Uterus (tissue), 4 donors: ENCODE data around the gene SNCAIP. TPM values are rescaled to one million over a fixed set of nuclear protein-coding genes. Genes with fewer than 3 reads are reported as not detected.

Source experiments
- DNase-seq, 2 donors: peaks; one replicate each; pipeline ENCODE4 v3.0.0-alpha.2; 2019 to 2020
- H3K27ac ChIP-seq, 2 donors: fragments of 200-600 bp; sonication (generic); 1 replicate in 1 of 2; 2 replicates in 1 of 2; pipeline ENCODE4 v1.5.1; 2016 to 2018
- H3K27me3 ChIP-seq, 2 donors: fragments of 200-600 bp; sonication (generic); one replicate each; pipeline ENCODE4 v1.5.1; 2018 to 2019; ENCODE audit warnings: control low read depth in 1 of 2
- H3K36me3 ChIP-seq, 2 donors: fragments of 200-600 bp; sonication (generic); one replicate each; pipeline ENCODE4 v1.5.1; 2019; ENCODE audit warnings: control low read depth in 1 of 2
- H3K4me1 ChIP-seq, 2 donors: fragments of 200-600 bp; sonication (generic); one replicate each; pipeline ENCODE4 v1.5.1; 2018 to 2019; ENCODE audit warnings: control low read depth in 1 of 2
- H3K4me3 ChIP-seq, 2 donors: fragments of 200-600 bp; sonication (generic); 1 replicate in 1 of 2; 2 replicates in 1 of 2; pipeline ENCODE4 v1.5.1; 2018 to 2019; ENCODE audit warnings: mild to moderate bottlenecking in 1 of 2
- H3K9me3 ChIP-seq, 2 donors: fragments of 200-600 bp; sonication (generic); one replicate each; pipeline ENCODE4 v1.5.1; 2019; ENCODE audit warnings: control low read depth in 1 of 2
- POLR2A ChIP-seq, 2 donors: fragments of 450-650 bp; IDR thresholded peaks; one replicate each; pipeline ENCODE4 v1.6.1; 2016; ENCODE audit warnings: antibody characterized with exemption in 2 of 2, mild to moderate bottlenecking in 1 of 2, moderate library complexity in 1 of 2
- intact Hi-C: fragments of 100-400 bp; cut with DNase I; formaldehyde crosslinking; loops from one replicate; pipeline ENCODE4 v1.15.1; 2023; ENCODE audit warnings: low total_unique reads
- total RNA-seq, 4 donors: library from RNA; depleted of rRNA in 3 of 4; stranded (reverse); fragments of >200 nt in 3 of 4; gene quantifications; one replicate each; pipeline versions ENCODE4 v1.1.0 to v1.2.4, GENCODE V29; 2014 to 2023
- TF ChIP-seq, protein P1 (sequence below), 4 experiments: fragments of 200-600 bp in 2 of 4; fragments of 450-650 bp in 2 of 4; sonication (generic) in 2 of 4; IDR thresholded peaks; one replicate each; pipeline ENCODE4 v1.5.1; 2016 to 2019; ENCODE audit warnings: antibody characterized with exemption in 4 of 4, mild to moderate bottlenecking in 2 of 4, moderate library complexity in 1 of 4
- donor health status: DM: yes; HTN: yes; CAD: no.

SNCAIP gene
- total RNA-seq, 4 donors from 2014 or later = 15.3 to 104 (median 35.0) TPM

- DNase-seq = no peak
- H3K36me3 ChIP-seq = no peaks in the 10 kb centered on the region
- H3K4me3 ChIP-seq = no peak overlapping the region
- H3K27me3 ChIP-seq = no peaks in the 10 kb centered on the region
- no peaks in the 10 kb centered on the region for H3K9me3 ChIP-seq
- TF ChIP-seq, protein P1, sequence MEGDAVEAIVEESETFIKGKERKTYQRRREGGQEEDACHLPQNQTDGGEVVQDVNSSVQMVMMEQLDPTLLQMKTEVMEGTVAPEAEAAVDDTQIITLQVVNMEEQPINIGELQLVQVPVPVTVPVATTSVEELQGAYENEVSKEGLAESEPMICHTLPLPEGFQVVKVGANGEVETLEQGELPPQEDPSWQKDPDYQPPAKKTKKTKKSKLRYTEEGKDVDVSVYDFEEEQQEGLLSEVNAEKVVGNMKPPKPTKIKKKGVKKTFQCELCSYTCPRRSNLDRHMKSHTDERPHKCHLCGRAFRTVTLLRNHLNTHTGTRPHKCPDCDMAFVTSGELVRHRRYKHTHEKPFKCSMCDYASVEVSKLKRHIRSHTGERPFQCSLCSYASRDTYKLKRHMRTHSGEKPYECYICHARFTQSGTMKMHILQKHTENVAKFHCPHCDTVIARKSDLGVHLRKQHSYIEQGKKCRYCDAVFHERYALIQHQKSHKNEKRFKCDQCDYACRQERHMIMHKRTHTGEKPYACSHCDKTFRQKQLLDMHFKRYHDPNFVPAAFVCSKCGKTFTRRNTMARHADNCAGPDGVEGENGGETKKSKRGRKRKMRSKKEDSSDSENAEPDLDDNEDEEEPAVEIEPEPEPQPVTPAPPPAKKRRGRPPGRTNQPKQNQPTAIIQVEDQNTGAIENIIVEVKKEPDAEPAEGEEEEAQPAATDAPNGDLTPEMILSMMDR (IDR thresholded peaks at IDR 0.05) = no peak
- no peak for TF ChIP-seq POLR2A (IDR thresholded peaks at IDR 0.05)
- H3K4me1 ChIP-seq = peaks cover 5 to 9% of the 10 kb centered on the region in 2 donors
- intact Hi-C loops = no loop called here
- peak overlapping the region in 1 of 2 donors; percentile 19 for H3K27ac ChIP-seq
Observed at GRCh38 chr5:122304471-122305215, 7.4 kb upstream of the SNCAIP start.

GRCh38 chr5:122306461-122306860 is 5.6 kb upstream of the SNCAIP start:
- TF ChIP-seq, protein P1 (IDR thresholded peaks at IDR 0.05) = no peak
- TF ChIP-seq POLR2A (IDR thresholded peaks at IDR 0.05) = no peak
- H3K27ac ChIP-seq = peak overlapping the region; percentile 1 to 13
- H3K36me3 ChIP-seq = no peaks in the 10 kb centered on the region
- H3K4me3 ChIP-seq = no peak overlapping the region
- no peaks in the 10 kb centered on the region for H3K27me3 ChIP-seq
- intact Hi-C loops = no loop called here
- no peak for DNase-seq
- peaks cover under 1 to 2% of the 10 kb centered on the region in 2 donors for H3K4me1 ChIP-seq
- H3K9me3 ChIP-seq = no peaks in the 10 kb centered on the region

- H3K4me3 ChIP-seq = peak overlapping the region; percentile 68 to 83
- intact Hi-C loops = no loop called here
Observed at GRCh38 chr5:122310889-122311288, 1.1 kb upstream of the SNCAIP start.

DNA sequence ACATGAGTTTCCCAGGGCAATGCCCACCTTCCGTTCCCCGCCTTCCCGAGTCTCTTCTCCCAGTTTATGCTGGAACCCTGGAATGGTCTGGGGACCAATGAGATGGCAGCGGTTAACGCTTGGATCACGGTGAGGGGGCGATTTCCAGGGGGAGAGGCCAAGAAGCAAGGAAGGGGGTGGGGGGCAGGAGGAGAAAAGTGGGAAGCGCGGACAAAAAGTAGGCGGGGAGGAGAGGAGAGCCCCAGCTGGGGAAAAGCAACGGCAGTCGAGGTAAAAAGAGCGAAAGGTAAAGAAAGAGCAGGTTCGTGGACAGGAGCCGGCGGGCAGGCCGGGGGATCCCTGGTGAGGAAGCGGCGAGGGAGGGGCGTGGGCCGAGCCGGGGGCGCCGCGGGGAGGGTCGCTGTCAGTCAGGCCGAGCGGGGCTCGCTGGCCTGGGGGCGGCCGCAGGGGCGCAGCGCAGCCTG is 508 bp upstream of the SNCAIP start:
- intact Hi-C loops = no loop called here
- Histone ChIP-seq H3K27ac (peak overlapping the region; percentile 90 to 91), H3K4me1 (no peaks in the 10 kb centered on the region), H3K4me3 (peak overlapping the region; percentile 68 to 83), H3K36me3 (no peaks in the 10 kb centered on the region), H3K27me3 (no peaks in the 10 kb centered on the region), H3K9me3 (no peaks in the 10 kb centered on the region)
- TF ChIP-seq, protein P1 (IDR thresholded peaks at IDR 0.05) = no peak
- no peak for TF ChIP-seq POLR2A (IDR thresholded peaks at IDR 0.05)
- peak; percentile 28 to 31 for DNase-seq

More at GRCh38 chr5:122310889-122311288, 1.1 kb upstream of the SNCAIP start:
- Histone ChIP-seq H3K9me3 (no peaks in the 10 kb centered on the region), H3K36me3 (no peaks in the 10 kb centered on the region), H3K4me1 (no peaks in the 10 kb centered on the region), H3K27me3 (no peaks in the 10 kb centered on the region), H3K27ac (peak overlapping the region; percentile 90 to 91)
- peak; percentile 26 to 27 for DNase-seq
- no peak for TF ChIP-seq POLR2A (IDR thresholded peaks at IDR 0.05)
- TF ChIP-seq, protein P1 (IDR thresholded peaks at IDR 0.05) = no peak
